Tibial nerve (tissue), 4 donors: ENCODE data around the gene ZNF554. TPM values are rescaled to one million over a fixed set of nuclear protein-coding genes. Genes with fewer than 3 reads are reported as not detected.

Experiments
- DNase-seq, 2 donors: peaks; one replicate each; pipeline ENCODE4 v3.0.0-alpha.2; 2019; ENCODE audit warnings: low spot score in 2 of 2
- H3K27ac ChIP-seq, 4 donors: fragments of 200-600 bp; sonication (generic) in 3 of 4; one replicate each; pipeline ENCODE4 v1.5.1; 2017 to 2019; ENCODE audit warnings: mild to moderate bottlenecking in 1 of 4
- H3K27me3 ChIP-seq, 2 donors: fragments of 200-600 bp; sonication (generic) in 1 of 2; one replicate each; pipeline versions ENCODE4 v1.5.1 to v1.6.0; 2017 to 2019
- H3K36me3 ChIP-seq, 3 donors: fragments of 200-600 bp; sonication (generic); one replicate each; pipeline ENCODE4 v1.5.1; 2018 to 2019
- H3K4me1 ChIP-seq, 4 donors: fragments of 200-600 bp; sonication (generic) in 3 of 4; one replicate each; pipeline ENCODE4 v1.5.1; 2017 to 2019
- H3K4me3 ChIP-seq, 4 donors: fragments of 200-600 bp; sonication (generic) in 3 of 4; one replicate each; pipeline ENCODE4 v1.5.1; 2017 to 2019; ENCODE audit warnings: mild to moderate bottlenecking in 1 of 4, moderate library complexity in 1 of 4
- H3K9me3 ChIP-seq, 4 donors: fragments of 200-600 bp; sonication (generic) in 3 of 4; one replicate each; pipeline ENCODE4 v1.5.1; 2017 to 2019
- EP300 ChIP-seq, 2 donors: sonication (generic); formaldehyde crosslinking; IDR thresholded peaks; one replicate each; pipeline ENCODE4 v1.6.1; 2017; ENCODE audit warnings: antibody characterized with exemption in 2 of 2, mild to moderate bottlenecking in 1 of 2
- POLR2A ChIP-seq, 2 donors: fragments of 450-650 bp; IDR thresholded peaks; one replicate each; pipeline ENCODE4 v1.6.1; 2017; ENCODE audit warnings: antibody characterized with exemption in 2 of 2, mild to moderate bottlenecking in 2 of 2, moderate library complexity in 2 of 2
- WGBS, 2 donors: methylation state at CpG; one replicate each; pipeline ENCODE4 v1.1.5; 2018; 5-methylcytosine and 5-hydroxymethylcytosine counted together
- total RNA-seq, 4 donors: library from RNA; depleted of rRNA; stranded (reverse); fragments of >200 nt; gene quantifications; one replicate each; pipeline ENCODE4 v1.1.0, GENCODE V29; 2016
- TF ChIP-seq, protein P1 (sequence below), 5 experiments: fragments of 200-600 bp in 3 of 5; fragments of 450-650 bp in 2 of 5; sonication (generic) in 3 of 5; IDR thresholded peaks; one replicate each; pipeline ENCODE4 v1.5.1; 2016 to 2019; ENCODE audit warnings: antibody characterized with exemption in 5 of 5, mild to moderate bottlenecking in 3 of 5, moderate library complexity in 2 of 5

The ZNF554 gene
- total RNA-seq, 4 donors from 2014 or later, result 4.4 to 9.0 (median 6.7) TPM

DNA sequence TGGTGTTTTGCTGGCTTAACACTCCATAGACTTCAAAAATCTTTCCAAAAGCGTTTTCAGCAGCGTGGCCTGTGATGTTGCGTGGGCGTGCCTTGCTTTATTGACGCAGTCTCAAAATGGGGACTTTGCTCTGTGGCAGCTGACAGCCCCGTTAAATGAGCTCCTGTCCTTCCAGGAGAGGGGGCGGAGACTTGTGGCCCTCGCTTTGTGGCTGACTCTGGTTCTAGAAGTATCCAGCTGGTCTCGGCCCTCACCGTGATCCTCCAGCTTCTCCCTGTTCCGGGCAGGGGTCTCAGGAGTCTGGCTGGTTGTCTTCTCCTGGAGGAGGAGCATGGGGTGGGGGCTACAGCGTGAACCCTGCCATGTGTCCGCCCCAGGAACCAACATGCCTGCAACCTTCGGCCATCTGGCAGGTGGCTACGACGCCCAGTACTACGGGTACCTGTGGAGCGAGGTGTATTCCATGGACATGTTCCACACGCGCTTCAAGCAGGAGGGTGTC lies 8.4 kb upstream of the ZNF554 start:
- H3K36me3 ChIP-seq, result peaks cover 0 to 93% (median 0%) of the 10 kb centered on the region in 3 donors
- TF ChIP-seq, protein P1, sequence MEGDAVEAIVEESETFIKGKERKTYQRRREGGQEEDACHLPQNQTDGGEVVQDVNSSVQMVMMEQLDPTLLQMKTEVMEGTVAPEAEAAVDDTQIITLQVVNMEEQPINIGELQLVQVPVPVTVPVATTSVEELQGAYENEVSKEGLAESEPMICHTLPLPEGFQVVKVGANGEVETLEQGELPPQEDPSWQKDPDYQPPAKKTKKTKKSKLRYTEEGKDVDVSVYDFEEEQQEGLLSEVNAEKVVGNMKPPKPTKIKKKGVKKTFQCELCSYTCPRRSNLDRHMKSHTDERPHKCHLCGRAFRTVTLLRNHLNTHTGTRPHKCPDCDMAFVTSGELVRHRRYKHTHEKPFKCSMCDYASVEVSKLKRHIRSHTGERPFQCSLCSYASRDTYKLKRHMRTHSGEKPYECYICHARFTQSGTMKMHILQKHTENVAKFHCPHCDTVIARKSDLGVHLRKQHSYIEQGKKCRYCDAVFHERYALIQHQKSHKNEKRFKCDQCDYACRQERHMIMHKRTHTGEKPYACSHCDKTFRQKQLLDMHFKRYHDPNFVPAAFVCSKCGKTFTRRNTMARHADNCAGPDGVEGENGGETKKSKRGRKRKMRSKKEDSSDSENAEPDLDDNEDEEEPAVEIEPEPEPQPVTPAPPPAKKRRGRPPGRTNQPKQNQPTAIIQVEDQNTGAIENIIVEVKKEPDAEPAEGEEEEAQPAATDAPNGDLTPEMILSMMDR (IDR thresholded peaks at IDR 0.05), result no peak
- TF ChIP-seq EP300 (IDR thresholded peaks at IDR 0.05) (no peak), POLR2A (IDR thresholded peaks at IDR 0.05) (no peak)
- no peak for DNase-seq
- H3K4me1 ChIP-seq, result no peaks in the 10 kb centered on the region
- no peaks in the 10 kb centered on the region for H3K9me3 ChIP-seq
- H3K27ac ChIP-seq, result no peak overlapping the region
- no peak overlapping the region for H3K4me3 ChIP-seq
- WGBS, 2 donors, result 92 to 94% methylated on average over 16 to 20 of the region's 20 CpGs
- no peaks in the 10 kb centered on the region for H3K27me3 ChIP-seq

GRCh38 chr19:2811735-2812413 lies 7.8 kb upstream of the ZNF554 start:
- no peak for DNase-seq
- TF ChIP-seq POLR2A (IDR thresholded peaks at IDR 0.05) (no peak), EP300 (IDR thresholded peaks at IDR 0.05) (no peak)
- TF ChIP-seq, protein P1 (IDR thresholded peaks at IDR 0.05), result no peak
- Histone ChIP-seq H3K27ac (peak overlapping the region in 1 of 4 donors; percentile 59), H3K4me3 (no peak overlapping the region), H3K9me3 (no peaks in the 10 kb centered on the region), H3K4me1 (no peaks in the 10 kb centered on the region), H3K36me3 (peaks cover 0 to 87% (median 0%) of the 10 kb centered on the region in 3 donors), H3K27me3 (no peaks in the 10 kb centered on the region)
- 89 to 92% methylated on average over 30 to 33 of the region's 34 CpGs for WGBS, 2 donors

GRCh38 chr19:2812414-2813234 lies 7.0 kb upstream of the ZNF554 start:
- TF ChIP-seq EP300 (IDR thresholded peaks at IDR 0.05) (no peak), POLR2A (IDR thresholded peaks at IDR 0.05) (no peak)
- 88 to 95% methylated on average over 23 to 27 of the region's 37 CpGs for WGBS, 2 donors
- Histone ChIP-seq H3K27me3 (no peaks in the 10 kb centered on the region), H3K36me3 (peaks cover 0 to 80% (median 0%) of the 10 kb centered on the region in 3 donors), H3K9me3 (no peaks in the 10 kb centered on the region), H3K4me1 (no peaks in the 10 kb centered on the region), H3K4me3 (no peak overlapping the region), H3K27ac (peak overlapping the region in 1 of 4 donors; percentile 59)
- DNase-seq, result no peak

DNA sequence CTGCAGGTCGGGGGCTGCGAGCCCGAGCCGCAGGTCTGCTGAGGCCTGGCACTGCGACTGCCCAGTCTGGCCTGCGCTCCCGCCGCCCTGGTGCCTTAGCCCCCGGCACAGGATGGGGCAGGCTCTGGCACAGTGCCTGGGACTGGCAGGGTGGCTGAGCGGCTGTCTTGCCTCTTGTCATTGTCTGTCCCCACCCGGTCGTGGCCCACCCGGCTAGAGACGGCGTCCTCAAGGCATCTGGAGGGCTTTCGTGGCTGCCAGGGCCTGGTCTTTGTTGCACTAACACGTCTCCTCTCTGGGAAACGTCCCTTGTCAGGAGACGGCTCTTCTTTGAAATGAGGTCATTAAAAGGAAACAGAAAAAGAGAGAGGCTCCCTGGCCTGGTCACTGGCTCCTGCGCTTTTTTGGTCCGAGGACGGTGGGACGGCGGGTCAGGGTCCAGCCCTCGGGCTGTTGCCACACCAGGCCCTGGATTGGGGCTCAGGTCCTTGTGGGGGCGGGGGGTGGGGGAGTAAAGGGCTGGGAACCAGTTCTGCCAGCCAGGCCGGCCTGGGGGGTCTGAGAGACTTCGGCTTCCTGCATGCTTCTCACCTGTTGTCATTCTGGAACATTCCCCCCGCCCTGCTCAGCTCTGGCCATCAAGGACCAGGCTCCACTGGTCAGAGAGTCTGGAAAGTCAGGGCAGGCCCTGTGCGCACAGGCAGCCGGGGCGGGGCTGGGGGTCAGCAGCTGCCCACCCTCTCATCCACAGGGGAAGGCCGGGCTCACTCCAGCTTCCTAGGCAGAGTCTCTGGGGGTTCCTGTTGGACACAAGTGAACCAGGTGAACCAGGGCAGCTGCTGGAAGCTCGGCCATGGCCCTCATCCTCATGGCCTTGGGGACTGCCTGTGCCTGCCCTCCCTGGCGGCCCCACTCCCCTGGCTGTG lies 6.2 kb upstream of the ZNF554 start:
- no peak overlapping the region for H3K27ac ChIP-seq
- no peaks in the 10 kb centered on the region for H3K27me3 ChIP-seq
- WGBS, 2 donors, result 84 to 88% methylated on average over 32 to 34 of the region's 35 CpGs
- H3K4me1 ChIP-seq, result no peaks in the 10 kb centered on the region
- DNase-seq, result no peak
- TF ChIP-seq EP300 (IDR thresholded peaks at IDR 0.05), result no peak
- TF ChIP-seq POLR2A (IDR thresholded peaks at IDR 0.05), result no peak
- TF ChIP-seq, protein P1 (IDR thresholded peaks at IDR 0.05), result no peak
- H3K9me3 ChIP-seq, result no peaks in the 10 kb centered on the region
- no peak overlapping the region for H3K4me3 ChIP-seq
- peaks cover 0 to 71% (median 0%) of the 10 kb centered on the region in 3 donors for H3K36me3 ChIP-seq

DNA sequence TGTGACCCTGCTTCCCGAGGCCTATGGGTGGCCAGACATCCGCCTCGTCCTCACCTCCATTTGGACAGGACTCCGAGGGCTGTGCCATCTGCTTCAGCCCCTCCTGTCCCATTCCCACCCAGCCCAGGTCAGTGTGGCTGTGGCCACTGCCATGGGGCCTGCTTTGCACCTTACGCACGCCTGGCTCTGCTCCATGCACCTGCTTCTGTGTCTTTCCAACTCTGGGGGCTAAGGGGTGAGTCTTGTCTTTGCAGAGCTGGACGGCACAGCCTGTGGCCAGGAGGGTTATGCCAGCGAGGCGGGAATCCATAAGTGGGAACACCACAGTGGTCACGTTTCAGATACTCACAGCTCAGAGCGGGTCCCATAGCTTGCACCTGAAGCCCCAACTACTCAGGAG lies 5.2 kb upstream of the ZNF554 start:
- H3K27ac ChIP-seq, result no peak overlapping the region
- peaks cover 0 to 62% (median 0%) of the 10 kb centered on the region in 3 donors for H3K36me3 ChIP-seq
- H3K9me3 ChIP-seq, result no peaks in the 10 kb centered on the region
- H3K4me1 ChIP-seq, result peaks cover 0 to 4% (median 0%) of the 10 kb centered on the region in 4 donors
- no peak for TF ChIP-seq EP300 (IDR thresholded peaks at IDR 0.05)
- 91% methylated on average over 11 of the region's 11 CpGs for WGBS, 2 donors
- no peaks in the 10 kb centered on the region for H3K27me3 ChIP-seq
- no peak for DNase-seq
- no peak overlapping the region for H3K4me3 ChIP-seq
